Measurements from ENCODE around the gene ZAP70. TPM values are rescaled to one million over a fixed set of nuclear protein-coding genes. Genes with fewer than 3 reads are reported as not detected.

ZAP70 gene
- total and polyA plus RNA-seq, 2 of the 13 experiments (the other 11 are each of a cell fraction or from before 2014, with no cell fraction given): 0.51 to 4.0 TPM

GRCh38 chr2:97788986-97789644 lies 75.7 kb downstream of the ZAP70 start:
- intact Hi-C loops (cut with micrococcal nuclease; ENCODE audit: unreplicated experiment): no loop called here
- Histone ChIP-seq H3K27ac (ENCODE audit: extremely low read length, insufficient read depth, low read length) (no peak overlapping the region), H3K4me3 (replicated peaks in 1 of 3; ENCODE audit: insufficient read depth in 1 of 3, low read depth in 2 of 3, low read length in 3 of 3) (no peak overlapping the region), H3K4me2 (ENCODE audit: low read depth, low read length) (no peak overlapping the region), H3K27me3 (ENCODE audit: control insufficient read depth in 1 of 2, insufficient read depth in 2 of 2, low read length in 2 of 2) (no peaks in the 10 kb centered on the region), H2AFZ (ENCODE audit: low read length) (no peak overlapping the region), H3K4me1 (ENCODE audit: insufficient read depth, low read length) (no peaks in the 10 kb centered on the region), H3K9me3 (ENCODE audit: low read length) (no peaks in the 10 kb centered on the region), H4K20me1 (ENCODE audit: insufficient read depth, low read length) (no peaks in the 10 kb centered on the region), H3K36me3 (replicated peaks in 1 of 2; ENCODE audit: control insufficient read depth in 1 of 2, insufficient read depth in 2 of 2, low read length in 2 of 2) (peaks cover 7 to 35% of the 10 kb centered on the region in 2 experiments; a peak in 4 of 5 replicates), H3K9ac (ENCODE audit: insufficient read depth, low read depth, low read length) (no peak overlapping the region), H3K79me2 (ENCODE audit: insufficient read depth, low read length) (no peaks in the 10 kb centered on the region)
- no peak for TF ChIP-seq STAT6 (CRISPR knock-in tag; IDR thresholded peaks at IDR 0.05; ENCODE audit: borderline replicate concordance)
- TF ChIP-seq ZBTB33 (CRISPR knock-in tag; IDR thresholded peaks at IDR 0.05): peak; percentile 83
- 0 out of 2 replicates have a peak, but pooled peaks have one; percentile 14 for TF ChIP-seq NFIB (CRISPR knock-in tag; IDR thresholded peaks at IDR 0.05; ENCODE audit: borderline replicate concordance)
- ATAC-seq (peak; percentile 39), DNase-seq (ENCODE audit: low spot score) (no peak), FAIRE-seq (no peak)
- BruUV-seq (replicated peaks): no TSS peak
- POLR2A ChIA-PET: no interaction called here
- WGBS (ENCODE audit: low lambda C conversion rate): 96% methylated on average over 7 of the region's 7 CpGs
- CTCF ChIA-PET (ENCODE audit: low intra/inter-chr PET ratio, low total read pairs): no interaction called here
- in situ Hi-C loops (cut with HindIII; ENCODE audit: extremely low pct_ligation_motif_present, low pct_unique_long_range_greater_than_20kb): no loop called here

Small RNAs within 50 kb of the gene (small RNA-seq; reads per million reads assigned to genes)
- 0 reads per million in 3 experiments for gene RNU4-8P (ENCODE audit: insufficient read depth in 2 of 3, insufficient read length in 3 of 3, low read depth in 2 of 3, low replicate concordance in 1 of 3)

Other genes with a start within 250 kb of the ZAP70 start
- gene ANKRD36B, start 123.7 kb upstream of the ZAP70 start, total RNA-seq (2016; rRNA removed; fragmentation: Illumina TruSeq; extraction: Trizol): 7.4 and 34.8 TPM in 2 replicates
- 5.5 and 7.3 TPM in 2 replicates for gene ANKRD36B, start 123.7 kb upstream of the ZAP70 start, polyA plus RNA-seq (2011; rRNA removed)
- 453 and 457 TPM in 2 replicates for gene COX5B, start 67.5 kb upstream of the ZAP70 start, total RNA-seq (2016; rRNA removed; fragmentation: Illumina TruSeq; extraction: Trizol)
- gene COX5B, start 67.5 kb upstream of the ZAP70 start, polyA plus RNA-seq (2011; rRNA removed): 440 and 536 TPM in 2 replicates
- 59.9 and 76.7 TPM in 2 replicates for gene ACTR1B, start 49.5 kb upstream of the ZAP70 start, total RNA-seq (2016; rRNA removed; fragmentation: Illumina TruSeq; extraction: Trizol)
- gene ACTR1B, start 49.5 kb upstream of the ZAP70 start, polyA plus RNA-seq (2011; rRNA removed): 61.7 and 77.6 TPM in 2 replicates
- 1.5 and 4.9 TPM in 2 replicates for gene C2orf92, start 43.9 kb upstream of the ZAP70 start, total RNA-seq (2016; rRNA removed; fragmentation: Illumina TruSeq; extraction: Trizol)
- gene C2orf92, start 43.9 kb upstream of the ZAP70 start, polyA plus RNA-seq (2011; rRNA removed): 5.0 and 9.4 TPM in 2 replicates